AG04450 (cell line): Measurements from ENCODE around the gene EXOC3L2. TPM values are rescaled to one million over a fixed set of nuclear protein-coding genes. Genes with fewer than 3 reads are reported as not detected.

Experiments used
- CTCF ChIA-PET: fragments of 300-600, 350-600 bp; formaldehyde crosslinking; extraction: SDS; loops from one replicate; lab custom pipeline; 2022; ENCODE audit warnings: antibody characterized with exemption, inconsistent platforms; lab: Charles Lee
- POLR2A ChIA-PET: fragments of 350-600 bp; formaldehyde crosslinking; extraction: SDS; loops from one replicate; lab custom pipeline; 2021; ENCODE audit warnings: antibody characterized with exemption, inconsistent platforms; lab: Yijun Ruan, JAX
- DNase-seq: peaks from one replicate; pipeline ENCODE4 v3.0.0-alpha.2; 2011; ENCODE audit warnings: low read depth, low spot score
- H3K27ac ChIP-seq: one replicate; pipeline ENCODE4 v1.5.1; 2012; ENCODE audit warnings: low read depth, low read length, control low read depth
- H3K27me3 ChIP-seq: one replicate; pipeline ENCODE4 v1.6.0; 2012; ENCODE audit warnings: low read length; ENCODE audit not compliant: control insufficient read depth, insufficient read depth
- H3K4me3 ChIP-seq: 2 replicates; pipeline ENCODE4 v1.5.1; 2011; ENCODE audit warnings: mild to moderate bottlenecking, low read depth, low read length, control low read depth
- H3K9me3 ChIP-seq: 2 replicates; pipeline ENCODE4 v1.5.1; 2012; ENCODE audit warnings: low read length; ENCODE audit not compliant: control insufficient read depth, insufficient read depth
- polyA plus RNA-seq: library from polyadenylated mRNA; depleted of rRNA; stranded (reverse); fragments of >200 nt; gene quantifications from 2 replicates; pipeline ENCODE4 v1.2.3, GENCODE V29; 2011
- TF ChIP-seq, protein P1 (sequence below): IDR thresholded peaks from 2 replicates; pipeline ENCODE4 v1.5.1; 2011; ENCODE audit warnings: low read depth, low read length, control low read depth, inconsistent platforms

The EXOC3L2 gene
- polyA plus RNA-seq, 1 experiment = not detected

DNA sequence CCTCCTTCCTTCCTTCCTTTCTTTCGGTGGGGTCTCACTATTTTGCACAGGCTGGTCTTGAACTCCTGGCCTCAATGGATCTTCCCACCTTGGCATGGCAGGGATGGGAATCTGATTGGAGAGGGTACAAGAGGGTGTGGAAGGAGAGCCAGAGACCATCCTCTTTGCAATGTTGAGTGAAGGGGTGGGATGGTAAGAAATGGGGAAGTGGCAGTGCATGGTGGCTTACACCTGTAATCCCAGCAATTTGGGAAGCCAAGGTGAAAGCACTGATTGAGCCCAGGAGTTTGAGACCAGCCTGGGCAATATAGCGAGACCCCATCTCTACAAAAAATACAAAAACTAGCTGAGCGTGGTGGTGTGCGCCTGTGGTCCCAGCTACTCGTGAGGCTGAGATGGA is 61.1 kb downstream of the EXOC3L2 start:
- TF ChIP-seq, protein P1, sequence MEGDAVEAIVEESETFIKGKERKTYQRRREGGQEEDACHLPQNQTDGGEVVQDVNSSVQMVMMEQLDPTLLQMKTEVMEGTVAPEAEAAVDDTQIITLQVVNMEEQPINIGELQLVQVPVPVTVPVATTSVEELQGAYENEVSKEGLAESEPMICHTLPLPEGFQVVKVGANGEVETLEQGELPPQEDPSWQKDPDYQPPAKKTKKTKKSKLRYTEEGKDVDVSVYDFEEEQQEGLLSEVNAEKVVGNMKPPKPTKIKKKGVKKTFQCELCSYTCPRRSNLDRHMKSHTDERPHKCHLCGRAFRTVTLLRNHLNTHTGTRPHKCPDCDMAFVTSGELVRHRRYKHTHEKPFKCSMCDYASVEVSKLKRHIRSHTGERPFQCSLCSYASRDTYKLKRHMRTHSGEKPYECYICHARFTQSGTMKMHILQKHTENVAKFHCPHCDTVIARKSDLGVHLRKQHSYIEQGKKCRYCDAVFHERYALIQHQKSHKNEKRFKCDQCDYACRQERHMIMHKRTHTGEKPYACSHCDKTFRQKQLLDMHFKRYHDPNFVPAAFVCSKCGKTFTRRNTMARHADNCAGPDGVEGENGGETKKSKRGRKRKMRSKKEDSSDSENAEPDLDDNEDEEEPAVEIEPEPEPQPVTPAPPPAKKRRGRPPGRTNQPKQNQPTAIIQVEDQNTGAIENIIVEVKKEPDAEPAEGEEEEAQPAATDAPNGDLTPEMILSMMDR = no peak
- no peak overlapping the region for H3K27ac ChIP-seq
- DNase-seq = no peak
- H3K27me3 ChIP-seq = no peaks in the 10 kb centered on the region
- ChIA-PET POLR2A (interaction anchor here (0.5 kb wide), 1 partner anchor 163 kb away, joined by 6 read pairs; no protein-coding TSS in a partner anchor), CTCF (interaction anchor here (3.2 kb wide), 1 partner anchor 155 kb away, joined by 8 read pairs; no protein-coding TSS in a partner anchor)
- no peaks in the 10 kb centered on the region for H3K9me3 ChIP-seq
- H3K4me3 ChIP-seq = no peak overlapping the region

DNA sequence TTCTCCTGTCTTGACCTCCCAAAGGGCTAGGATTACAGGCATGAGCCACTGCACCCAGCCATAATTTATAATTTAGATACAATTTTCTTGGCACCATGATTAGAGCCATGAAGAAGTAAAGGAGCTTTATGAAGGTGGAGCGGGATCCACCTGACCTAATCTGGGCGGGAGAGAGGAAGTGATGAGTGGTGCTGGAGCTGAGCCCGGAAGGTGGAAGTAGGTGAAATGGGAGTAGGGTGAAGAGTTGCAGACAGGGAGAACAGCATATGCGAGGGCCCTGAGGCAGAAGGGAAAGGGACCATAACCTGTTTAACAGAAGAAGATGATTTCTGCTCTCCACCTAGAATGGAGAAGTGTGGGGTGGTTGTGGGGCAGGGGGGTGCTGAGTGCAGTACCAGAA is 62.4 kb downstream of the EXOC3L2 start:
- Histone ChIP-seq H3K27ac (no peak overlapping the region), H3K4me3 (no peak overlapping the region), H3K27me3 (no peaks in the 10 kb centered on the region), H3K9me3 (no peaks in the 10 kb centered on the region; the same call in 1 of the 2 replicates)
- ChIA-PET CTCF (interaction anchor here (1.7 to 3.2 kb wide), 2 partner anchors 18 to 156 kb away, joined by 4 to 8 read pairs; no protein-coding TSS in a partner anchor), POLR2A (no interaction called here)
- DNase-seq = no peak
- TF ChIP-seq, protein P1 = no peak

DNA sequence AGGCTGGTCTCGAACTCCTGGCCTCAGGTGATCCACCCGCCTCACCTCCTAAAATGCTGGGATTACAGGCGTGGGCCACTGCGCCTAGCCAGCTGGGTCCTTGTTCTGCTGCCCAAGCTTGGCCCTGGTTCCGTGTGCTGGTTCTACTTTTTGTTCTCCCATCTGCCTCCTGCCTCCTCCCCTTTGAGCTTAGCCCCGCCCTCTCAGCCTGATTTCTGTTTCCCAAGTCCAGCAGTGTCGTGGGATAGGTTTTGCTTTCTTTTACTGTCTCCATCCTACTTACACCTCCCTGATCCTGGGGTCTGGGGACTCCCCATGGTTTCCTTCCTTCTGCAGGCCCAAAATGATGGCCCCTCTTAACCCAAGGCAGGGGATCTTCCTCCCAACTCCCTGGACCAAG is 64.3 kb downstream of the EXOC3L2 start:
- ChIA-PET POLR2A (interaction anchor here (0.6 kb wide), 1 partner anchor 138 kb away, joined by 6 read pairs; no protein-coding TSS in a partner anchor), CTCF (no interaction called here)
- DNase-seq = no peak
- TF ChIP-seq, protein P1 = no peak
- Histone ChIP-seq H3K9me3 (no peaks in the 10 kb centered on the region; the same call in 1 of the 2 replicates), H3K4me3 (no peak overlapping the region), H3K27ac (no peak overlapping the region), H3K27me3 (no peaks in the 10 kb centered on the region)

DNA sequence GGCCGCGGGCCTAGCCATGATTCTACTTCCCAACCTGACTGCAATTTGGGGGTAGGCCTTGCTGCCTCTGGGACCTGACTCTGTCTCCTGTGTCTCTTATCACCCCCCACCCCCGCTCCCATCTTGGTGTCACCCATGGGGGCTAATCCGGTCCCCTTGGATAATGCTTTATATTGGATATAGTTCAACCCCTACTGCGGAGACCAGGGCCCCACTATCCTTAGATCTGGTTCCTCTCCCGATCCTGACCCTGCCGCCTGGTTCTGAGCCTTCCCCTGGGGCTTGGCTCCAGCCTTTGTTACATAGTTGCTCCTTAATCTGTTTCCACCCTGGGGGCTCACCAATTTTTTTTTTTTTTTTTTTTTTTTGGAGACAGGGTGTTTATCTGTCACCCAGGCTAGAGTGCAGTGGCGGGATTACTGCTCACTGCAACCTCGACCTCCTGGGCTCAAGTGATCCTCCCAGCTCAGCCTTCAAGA is 65.3 kb downstream of the EXOC3L2 start:
- TF ChIP-seq, protein P1 = no peak
- no peaks in the 10 kb centered on the region; the same call in 1 of the 2 replicates for H3K9me3 ChIP-seq
- no peaks in the 10 kb centered on the region for H3K27me3 ChIP-seq
- no peak overlapping the region for H3K27ac ChIP-seq
- ChIA-PET POLR2A (interaction anchor here (0.7 kb wide), 1 partner anchor 25 kb away, joined by 11 read pairs; no protein-coding TSS in a partner anchor), CTCF (no interaction called here)
- peak overlapping the region; percentile 97 for H3K4me3 ChIP-seq
- DNase-seq = no peak
